Activated CD8-positive, alpha-beta memory T cell treated with anti-CD3 and anti-CD28 coated beads, Interleukin-2, amount 50 U/mL, for 4 hours (primary cell): ENCODE results near the gene ADARB1.

ENCODE experiments used
- DNase-seq: peaks from one replicate; pipeline ENCODE4 v3.0.0-alpha.2; 2020

ADARB1 gene

GRCh38 chr21:45040157-45040711 is 34.1 kb upstream of the ADARB1 start:
- DNase-seq = no peak

- DNase-seq = no peak
Observed at GRCh38 chr21:45040739-45041138, 33.6 kb upstream of the ADARB1 start.

GRCh38 chr21:45041351-45041805 is 33.0 kb upstream of the ADARB1 start:
- DNase-seq = no peak

GRCh38 chr21:45041984-45042663 is 32.3 kb upstream of the ADARB1 start:
- no peak for DNase-seq

DNA sequence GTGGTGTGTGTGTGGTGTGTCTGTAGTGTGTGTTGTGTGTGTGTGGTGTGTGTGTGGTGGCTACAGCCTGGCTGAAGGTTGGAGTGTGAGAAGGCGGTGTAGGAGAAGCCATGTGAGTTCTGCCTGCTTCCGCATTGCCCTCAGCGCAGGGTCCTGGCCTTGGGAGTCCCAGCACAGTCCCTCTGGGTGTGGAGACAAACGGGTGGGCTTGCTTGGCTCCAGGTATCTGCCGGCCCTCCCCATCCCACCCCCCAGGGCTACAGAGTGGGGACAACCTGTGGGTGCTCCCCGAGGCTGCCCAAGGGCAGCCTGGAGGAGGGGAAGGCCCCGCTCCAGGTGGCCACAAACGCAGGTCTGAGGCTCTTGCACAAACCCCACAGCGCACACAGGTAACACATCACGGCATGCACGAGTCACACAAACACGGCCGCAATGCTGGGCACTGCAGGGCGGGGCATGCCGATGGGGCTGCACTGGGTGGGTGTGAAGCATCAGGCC is 31.7 kb upstream of the ADARB1 start:
- DNase-seq = no peak

GRCh38 chr21:45043541-45044020 is 30.8 kb upstream of the ADARB1 start:
- DNase-seq = no peak

GRCh38 chr21:45045481-45045880 is 28.9 kb upstream of the ADARB1 start:
- DNase-seq = no peak

DNA sequence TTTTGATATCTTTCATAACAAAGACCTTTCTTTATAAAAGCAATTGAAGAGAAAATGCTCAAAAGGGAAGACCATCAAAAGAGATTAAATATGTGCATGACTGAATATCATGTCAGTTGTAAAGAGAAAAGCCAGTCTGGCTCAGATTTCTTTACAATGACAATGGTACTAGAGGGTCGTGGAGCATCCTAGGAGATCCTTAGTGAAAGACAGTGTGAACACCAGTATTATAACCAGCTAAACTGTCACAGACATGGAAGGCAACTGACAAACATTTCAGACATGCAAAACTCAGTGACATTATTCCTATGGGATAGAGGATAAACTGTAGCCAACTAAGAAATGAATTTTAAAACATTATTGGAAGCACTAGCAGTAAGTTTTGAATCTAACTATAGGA is 27.1 kb upstream of the ADARB1 start:
- no peak for DNase-seq

- no peak for DNase-seq
Observed at GRCh38 chr21:45048026-45048698, 26.2 kb upstream of the ADARB1 start.

DNA sequence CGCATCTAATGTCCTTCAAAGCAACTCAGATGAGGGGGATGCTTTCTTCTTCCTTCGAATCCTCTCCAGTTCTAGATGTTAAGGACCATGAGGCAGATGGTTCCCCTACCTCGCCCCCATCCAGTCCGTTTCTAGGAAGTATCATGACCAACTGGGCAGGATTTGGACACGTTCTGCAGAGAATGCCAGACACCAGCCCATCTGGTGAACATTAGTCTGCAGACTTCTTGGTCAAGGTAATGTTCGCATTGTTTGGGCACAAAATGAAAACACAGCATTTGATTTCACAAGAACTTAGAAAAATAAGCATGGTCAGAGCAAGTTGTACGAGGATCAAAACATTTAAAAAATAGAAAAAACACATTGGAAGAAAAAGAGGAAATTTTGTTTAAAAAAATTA is 25.4 kb upstream of the ADARB1 start:
- no peak for DNase-seq

DNA sequence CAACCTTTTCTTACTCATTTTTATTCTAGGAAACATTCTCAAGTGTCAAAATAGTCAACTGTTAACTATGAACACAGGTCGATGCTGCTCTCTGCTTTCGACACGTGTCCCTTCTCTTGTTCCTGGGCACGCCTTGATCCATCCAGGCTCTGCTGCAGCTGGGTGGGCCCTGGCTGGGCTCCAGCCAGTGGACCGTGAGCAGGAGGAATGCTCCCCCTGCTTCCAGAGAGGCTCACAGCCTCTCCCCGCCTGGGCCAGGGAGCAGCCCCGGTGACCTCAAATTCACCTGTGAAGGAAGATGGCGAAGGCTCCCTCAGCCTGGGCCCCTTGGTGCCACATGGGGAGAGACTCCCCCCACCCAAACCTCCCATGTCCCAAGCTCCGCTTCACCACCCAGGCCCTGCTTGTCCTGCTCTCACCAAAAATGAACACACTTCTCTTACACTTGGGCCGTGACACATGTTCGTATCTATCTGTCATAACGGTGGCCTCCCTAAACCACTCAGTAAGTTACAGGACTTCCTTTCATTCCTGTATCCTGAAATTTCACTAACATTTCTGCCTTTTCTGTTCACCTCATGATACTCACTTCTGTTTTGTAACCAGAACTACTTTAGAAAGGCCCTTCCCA is 24.6 kb upstream of the ADARB1 start:
- DNase-seq = no peak

GRCh38 chr21:45050345-45050796 is 24.0 kb upstream of the ADARB1 start:
- no peak for DNase-seq

DNA sequence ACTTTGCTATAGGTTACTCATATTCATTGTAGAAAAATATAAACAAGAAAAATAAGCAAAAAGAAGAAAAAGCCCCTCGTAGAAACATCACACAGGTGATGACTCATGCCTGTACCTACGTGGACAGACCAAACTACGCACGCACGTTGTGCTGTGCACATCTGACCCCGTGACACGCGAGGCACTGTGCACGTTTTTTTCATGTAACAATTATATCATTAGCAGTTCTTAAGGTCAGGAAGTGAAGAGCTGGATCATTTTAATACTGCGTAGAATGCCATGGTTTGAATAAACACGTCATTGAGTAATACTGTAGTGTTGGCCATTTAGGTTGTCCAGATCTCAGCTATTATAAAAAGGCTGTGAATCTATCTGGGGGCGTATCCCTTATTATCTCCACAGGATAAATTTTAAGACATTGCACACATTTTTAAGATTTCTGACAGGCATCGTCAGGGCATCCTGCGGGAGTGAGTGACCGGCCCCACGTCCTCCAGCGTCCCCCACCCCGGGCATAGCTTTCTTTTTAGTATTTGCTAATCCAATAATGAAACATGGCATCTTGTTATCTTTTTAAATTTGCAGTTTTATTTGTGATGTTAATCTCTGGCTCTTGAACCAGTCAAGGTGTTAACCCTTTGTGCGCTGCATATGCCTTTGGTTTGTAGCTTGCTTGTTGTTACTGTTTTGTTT is 23.4 kb upstream of the ADARB1 start:
- no peak for DNase-seq

DNA sequence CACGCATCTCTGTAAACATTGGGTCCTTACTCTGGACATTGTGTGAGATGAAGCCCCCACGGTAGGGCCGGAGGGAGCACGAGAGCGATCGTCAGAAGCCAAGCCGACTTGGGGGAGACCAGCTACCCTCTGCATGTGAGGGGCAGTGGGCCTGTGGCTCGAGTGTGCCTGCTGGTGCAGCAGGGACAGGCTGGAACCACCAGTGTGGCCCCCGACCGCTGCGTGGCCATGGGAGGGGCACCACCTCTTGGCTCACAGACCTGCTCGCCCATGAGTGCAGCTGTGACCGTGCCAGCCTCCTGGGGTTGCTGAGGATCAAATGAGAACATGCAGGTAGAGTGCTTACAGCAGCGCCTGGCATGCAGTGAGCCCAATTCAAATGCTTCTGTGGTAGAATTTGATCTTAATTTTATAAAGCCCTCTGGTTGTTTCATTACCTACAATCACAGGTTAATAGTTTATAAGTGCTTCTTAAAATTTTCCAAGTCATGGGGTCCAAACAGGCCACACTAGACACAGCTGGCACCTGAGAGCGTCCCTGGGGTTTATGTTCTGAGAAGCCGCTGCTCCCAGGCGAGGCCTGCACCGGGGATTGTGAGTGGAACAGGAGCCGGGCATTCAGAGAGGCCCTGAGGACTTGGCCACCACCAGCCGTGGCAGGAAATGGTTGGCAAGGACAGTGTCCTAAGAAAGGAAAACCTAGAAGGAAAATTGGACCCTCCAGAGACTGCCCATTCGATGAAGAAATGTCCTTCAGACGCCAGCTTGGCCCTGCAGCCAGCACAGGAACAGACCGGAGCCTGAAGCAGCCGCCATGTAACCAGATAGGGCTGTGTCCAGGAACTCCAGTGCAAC is 22.6 kb upstream of the ADARB1 start:
- no peak for DNase-seq

DNA sequence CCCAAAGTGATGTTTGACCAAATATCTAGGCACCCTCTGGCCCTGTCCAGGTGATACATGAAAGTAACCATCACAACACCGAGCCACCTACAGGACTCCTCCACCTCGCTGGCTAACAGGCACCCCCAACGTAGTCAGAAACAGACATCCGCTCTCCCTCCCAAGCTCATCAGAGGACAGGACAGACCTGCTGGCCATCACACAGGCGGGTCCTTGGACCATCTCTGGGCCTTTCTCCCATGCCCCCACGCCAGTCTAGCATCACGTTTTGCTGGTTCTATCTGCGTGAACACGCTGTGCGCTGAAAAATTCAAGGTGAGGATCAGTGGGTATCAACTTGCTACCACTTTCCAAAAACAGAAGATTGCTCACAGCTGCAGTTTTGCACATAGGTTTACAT is 21.4 kb upstream of the ADARB1 start:
- DNase-seq = no peak

DNA sequence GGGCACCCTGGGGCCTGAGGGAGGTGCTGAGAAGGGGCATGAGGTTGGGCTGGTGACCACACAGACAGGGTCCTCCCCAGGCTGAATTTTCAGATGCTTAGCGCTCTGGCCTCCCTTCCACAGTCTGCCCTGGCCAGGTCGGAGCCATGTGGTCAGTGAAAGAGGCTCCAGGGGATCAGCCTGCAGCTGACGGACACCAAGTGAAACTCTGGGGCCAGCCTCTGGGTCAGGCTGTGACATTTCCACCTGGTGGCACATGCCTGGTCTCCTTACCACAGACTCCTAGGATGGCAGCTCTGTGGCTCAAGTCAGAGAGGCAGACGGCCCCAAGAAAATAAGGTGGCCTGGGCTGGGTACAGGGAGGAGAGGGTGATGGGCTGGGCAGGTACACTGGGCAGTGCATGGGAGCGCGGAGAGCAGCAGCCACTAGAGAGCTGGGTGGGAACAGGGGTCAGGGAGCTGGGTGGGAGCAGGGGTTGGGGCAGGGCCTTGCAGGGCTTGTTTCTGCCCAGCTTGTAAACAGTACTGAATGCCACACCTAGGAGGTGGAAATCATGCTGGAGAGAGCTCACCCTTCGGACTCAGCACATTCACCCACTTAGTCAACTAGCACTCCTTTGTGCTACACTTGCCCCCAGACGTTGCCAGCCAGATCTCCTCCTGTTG is 20.7 kb upstream of the ADARB1 start:
- no peak for DNase-seq

DNA sequence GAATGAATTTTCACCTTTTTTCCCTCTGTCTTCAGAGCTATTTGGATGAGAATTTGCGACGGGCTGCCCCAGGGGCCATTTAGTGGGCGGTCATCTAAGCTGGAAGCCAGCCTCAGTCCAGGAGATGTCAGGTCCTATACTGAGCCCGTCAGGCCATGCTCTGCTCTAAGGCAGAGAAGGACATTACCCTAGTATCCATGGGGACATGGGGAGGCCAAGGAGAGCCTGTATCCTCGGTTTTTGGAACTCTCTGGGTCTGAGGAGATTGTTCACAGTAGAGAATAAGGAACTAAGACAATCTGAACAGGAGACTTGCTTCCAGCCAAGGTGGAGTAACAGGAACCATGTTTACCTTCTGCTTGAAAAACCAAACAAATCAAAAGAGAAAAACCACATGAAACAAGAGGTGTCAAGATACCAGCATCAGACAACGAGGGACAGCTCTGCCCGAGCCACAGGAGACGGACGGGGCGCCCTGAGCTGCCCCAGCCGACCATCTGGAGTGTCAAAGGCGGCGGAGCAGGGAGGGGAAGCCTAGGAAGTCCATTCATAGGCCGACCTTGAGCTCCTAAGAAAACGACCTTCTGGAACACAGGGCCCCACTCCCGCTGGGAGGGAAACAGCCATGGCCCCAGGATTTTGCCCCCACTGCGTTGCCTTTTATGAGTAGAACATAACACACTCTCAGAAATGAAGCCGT is 20.0 kb upstream of the ADARB1 start:
- DNase-seq = no peak

- no peak for DNase-seq
Observed at GRCh38 chr21:45054927-45055612, 19.3 kb upstream of the ADARB1 start.

DNA sequence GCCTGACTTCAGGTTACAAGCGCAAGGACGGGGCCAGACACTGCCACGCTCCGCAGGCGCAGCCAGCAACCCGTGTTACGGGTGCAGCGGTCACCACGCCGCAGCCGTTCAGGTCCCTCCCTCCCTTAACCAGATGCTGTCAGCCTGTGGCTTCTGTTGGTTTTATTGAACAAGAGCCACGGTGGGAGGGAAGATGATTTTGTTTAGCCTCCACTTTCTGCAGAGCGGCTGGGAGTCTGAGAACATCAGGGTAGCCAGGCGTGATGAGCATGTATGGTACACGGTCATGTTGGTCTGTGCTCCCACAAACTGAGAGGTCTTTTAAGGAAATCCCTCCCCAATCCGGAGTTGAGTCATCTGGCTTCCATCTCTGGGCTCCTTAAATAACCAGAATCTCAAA is 18.5 kb upstream of the ADARB1 start:
- DNase-seq = no peak

GRCh38 chr21:45056296-45056904 is 18.0 kb upstream of the ADARB1 start:
- no peak for DNase-seq
